HepG2 (cell line): Measurements from ENCODE around the gene NFIC. TPM values are rescaled to one million over a fixed set of nuclear protein-coding genes. Genes with fewer than 3 reads are reported as not detected.

ENCODE experiments used
- FOXA3 ChIP-seq: IDR thresholded peaks from 2 replicates; pipeline ENCODE4 v1.6.1; 2016; ENCODE audit warnings: missing genetic modification reagents, missing compliant biosample characterization
- GATAD1 ChIP-seq: IDR thresholded peaks from 2 replicates; pipeline ENCODE4 v1.6.1; 2016; ENCODE audit warnings: missing genetic modification reagents, missing compliant biosample characterization
- HMGA1 ChIP-seq: sonication (generic); formaldehyde crosslinking; conservative IDR thresholded peaks from 2 replicates; pipeline ENCODE4 v1.4.0; 2020; ENCODE audit warnings: missing genetic modification reagents
- MEIS2 ChIP-seq: sonication (generic); formaldehyde crosslinking; IDR thresholded peaks from 2 replicates; pipeline ENCODE4 v1.9.0; 2021; ENCODE audit warnings: mild to moderate bottlenecking, missing genetic modification reagents
- PHB2 ChIP-seq: fragments of 450-650 bp; IDR thresholded peaks from 2 replicates; pipeline ENCODE4 v1.6.1; 2018; ENCODE audit not compliant: partially characterized antibody
- SETDB1 ChIP-seq: sonication (generic); formaldehyde crosslinking; IDR thresholded peaks from 2 replicates; pipeline ENCODE4 v1.5.1; 2020; ENCODE audit warnings: missing genetic modification reagents, mild to moderate bottlenecking, borderline replicate concordance
- SNRNP70 ChIP-seq: fragments of 200-400 bp; formaldehyde crosslinking; IDR thresholded peaks from 2 replicates; pipeline ENCODE4 v1.6.1; 2017; ENCODE audit warnings: mild to moderate bottlenecking, low read depth, low read length, moderate library complexity
- SOX5 ChIP-seq: IDR thresholded peaks from 2 replicates; pipeline ENCODE4 v1.6.1; 2016; ENCODE audit warnings: borderline replicate concordance
- TBX2 ChIP-seq: sonication (generic); formaldehyde crosslinking; IDR thresholded peaks from 2 replicates; pipeline ENCODE4 v1.5.0; 2020; ENCODE audit warnings: missing genetic modification reagents, mild to moderate bottlenecking, borderline replicate concordance
- ZNF121 ChIP-seq: sonication (generic); formaldehyde crosslinking; IDR thresholded peaks from 2 replicates; pipeline ENCODE4 v1.5.0; 2020; ENCODE audit warnings: mild to moderate bottlenecking, missing genetic modification reagents
- ZNF225 ChIP-seq: sonication (generic); formaldehyde crosslinking; IDR thresholded peaks from 2 replicates; pipeline ENCODE4 v1.4.0; 2020; ENCODE audit warnings: mild to moderate bottlenecking, missing genetic modification reagents
- ZNF326 ChIP-seq: sonication (generic); formaldehyde crosslinking; IDR thresholded peaks from 2 replicates; pipeline ENCODE4 v1.4.0; 2020; ENCODE audit warnings: missing genetic modification reagents, borderline replicate concordance
- ZNF33B ChIP-seq: sonication (generic); formaldehyde crosslinking; IDR thresholded peaks from 2 replicates; pipeline ENCODE4 v1.5.1; 2020; ENCODE audit warnings: mild to moderate bottlenecking, missing genetic modification reagents
- polyA plus RNA-seq, 8 experiments: library from polyadenylated mRNA; depleted of rRNA in 3 of 8; stranded (reverse) in 7 of 8; unstranded in 1 of 8; fragments of >200 nt; fragmentation: Illumina TruSeq in 4 of 8; extraction: Trizol in 4 of 8; gene quantifications; 2 replicates each; pipeline versions ENCODE4 v1.2.1 to v1.2.3, GENCODE V29; 2011 to 2016; ENCODE audit warnings: low read depth in 4 of 8, missing spikeins in 1 of 8, mixed read lengths in 1 of 8; ENCODE audit not compliant: insufficient read depth in 1 of 8
- total RNA-seq, 5 experiments: library from RNA; depleted of rRNA; stranded (reverse); fragments of >200 nt; fragmentation: Illumina TruSeq; extraction: Trizol; gene quantifications; 2 replicates each; pipeline ENCODE4 v1.2.3, GENCODE V29; 2016; ENCODE audit warnings: low read depth in 1 of 5
- TF ChIP-seq, protein P1 (sequence below): sonication (generic); formaldehyde crosslinking; IDR thresholded peaks from 2 replicates; pipeline ENCODE4 v1.4.0; 2020; ENCODE audit warnings: mild to moderate bottlenecking, missing genetic modification reagents
- TF ChIP-seq, protein P2 (sequence below): sonication (generic); formaldehyde crosslinking; IDR thresholded peaks from 2 replicates; pipeline ENCODE4 v1.4.0; 2020; ENCODE audit warnings: missing genetic modification reagents
- TF ChIP-seq, protein P3 (sequence below): sonication (generic); formaldehyde crosslinking; conservative IDR thresholded peaks from 2 replicates; pipeline ENCODE4 v1.4.0; 2020; ENCODE audit warnings: mild to moderate bottlenecking, missing genetic modification reagents, moderate library complexity

Gene NFIC
- total and polyA plus RNA-seq, 2 of the 13 experiments (the other 11 are each of a cell fraction or from before 2014, with no cell fraction given) = 1.3 to 2.5 TPM

DNA sequence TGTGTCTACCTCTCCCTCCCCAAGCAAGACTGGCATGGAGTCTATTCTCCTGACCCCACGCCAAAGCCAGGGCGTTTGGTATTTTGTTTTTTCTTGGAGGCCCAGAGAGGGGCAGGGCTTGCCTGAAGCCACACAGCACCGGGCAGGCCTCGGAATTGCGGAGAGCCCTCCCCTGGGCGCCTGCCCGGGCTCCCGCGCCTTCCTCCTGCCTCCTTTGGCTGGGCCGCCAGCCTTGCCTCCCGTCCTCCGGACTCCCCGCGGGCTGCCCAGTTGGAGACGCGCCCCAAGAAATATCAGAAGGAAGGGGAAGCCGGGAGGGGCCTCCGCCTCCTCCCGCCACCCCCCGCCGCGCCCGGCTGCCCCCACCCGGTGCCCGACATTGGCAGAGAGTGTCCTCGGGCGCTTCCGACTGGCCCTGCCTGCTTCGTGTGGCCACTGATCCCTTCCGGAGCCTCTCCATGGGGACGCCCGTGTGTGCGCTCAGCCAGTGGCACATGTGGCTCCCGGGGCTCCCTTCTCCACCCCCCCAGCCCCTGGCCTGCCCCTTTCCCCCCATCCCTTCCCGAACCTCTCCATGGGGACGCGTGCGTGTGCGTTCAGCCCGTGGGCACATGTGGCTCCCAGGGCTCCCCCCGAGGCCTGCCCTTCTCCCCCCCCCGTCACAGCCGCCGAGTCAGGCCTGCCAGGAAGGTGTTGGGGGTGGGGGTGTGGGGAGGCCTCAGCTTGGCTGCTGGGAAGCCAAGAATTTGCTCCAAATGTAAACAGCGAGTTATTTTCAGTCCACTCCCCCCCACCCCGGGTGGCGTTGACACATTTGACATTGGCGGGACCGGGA lies 37.3 kb downstream of the NFIC start (continued):
- TF ChIP-seq, protein P1, sequence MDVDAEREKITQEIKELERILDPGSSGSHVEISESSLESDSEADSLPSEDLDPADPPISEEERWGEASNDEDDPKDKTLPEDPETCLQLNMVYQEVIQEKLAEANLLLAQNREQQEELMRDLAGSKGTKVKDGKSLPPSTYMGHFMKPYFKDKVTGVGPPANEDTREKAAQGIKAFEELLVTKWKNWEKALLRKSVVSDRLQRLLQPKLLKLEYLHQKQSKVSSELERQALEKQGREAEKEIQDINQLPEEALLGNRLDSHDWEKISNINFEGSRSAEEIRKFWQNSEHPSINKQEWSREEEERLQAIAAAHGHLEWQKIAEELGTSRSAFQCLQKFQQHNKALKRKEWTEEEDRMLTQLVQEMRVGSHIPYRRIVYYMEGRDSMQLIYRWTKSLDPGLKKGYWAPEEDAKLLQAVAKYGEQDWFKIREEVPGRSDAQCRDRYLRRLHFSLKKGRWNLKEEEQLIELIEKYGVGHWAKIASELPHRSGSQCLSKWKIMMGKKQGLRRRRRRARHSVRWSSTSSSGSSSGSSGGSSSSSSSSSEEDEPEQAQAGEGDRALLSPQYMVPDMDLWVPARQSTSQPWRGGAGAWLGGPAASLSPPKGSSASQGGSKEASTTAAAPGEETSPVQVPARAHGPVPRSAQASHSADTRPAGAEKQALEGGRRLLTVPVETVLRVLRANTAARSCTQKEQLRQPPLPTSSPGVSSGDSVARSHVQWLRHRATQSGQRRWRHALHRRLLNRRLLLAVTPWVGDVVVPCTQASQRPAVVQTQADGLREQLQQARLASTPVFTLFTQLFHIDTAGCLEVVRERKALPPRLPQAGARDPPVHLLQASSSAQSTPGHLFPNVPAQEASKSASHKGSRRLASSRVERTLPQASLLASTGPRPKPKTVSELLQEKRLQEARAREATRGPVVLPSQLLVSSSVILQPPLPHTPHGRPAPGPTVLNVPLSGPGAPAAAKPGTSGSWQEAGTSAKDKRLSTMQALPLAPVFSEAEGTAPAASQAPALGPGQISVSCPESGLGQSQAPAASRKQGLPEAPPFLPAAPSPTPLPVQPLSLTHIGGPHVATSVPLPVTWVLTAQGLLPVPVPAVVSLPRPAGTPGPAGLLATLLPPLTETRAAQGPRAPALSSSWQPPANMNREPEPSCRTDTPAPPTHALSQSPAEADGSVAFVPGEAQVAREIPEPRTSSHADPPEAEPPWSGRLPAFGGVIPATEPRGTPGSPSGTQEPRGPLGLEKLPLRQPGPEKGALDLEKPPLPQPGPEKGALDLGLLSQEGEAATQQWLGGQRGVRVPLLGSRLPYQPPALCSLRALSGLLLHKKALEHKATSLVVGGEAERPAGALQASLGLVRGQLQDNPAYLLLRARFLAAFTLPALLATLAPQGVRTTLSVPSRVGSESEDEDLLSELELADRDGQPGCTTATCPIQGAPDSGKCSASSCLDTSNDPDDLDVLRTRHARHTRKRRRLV (CRISPR knock-in tag) = no peak
- TF ChIP-seq SETDB1 (CRISPR knock-in tag) = no peak
- TF ChIP-seq, protein P2, sequence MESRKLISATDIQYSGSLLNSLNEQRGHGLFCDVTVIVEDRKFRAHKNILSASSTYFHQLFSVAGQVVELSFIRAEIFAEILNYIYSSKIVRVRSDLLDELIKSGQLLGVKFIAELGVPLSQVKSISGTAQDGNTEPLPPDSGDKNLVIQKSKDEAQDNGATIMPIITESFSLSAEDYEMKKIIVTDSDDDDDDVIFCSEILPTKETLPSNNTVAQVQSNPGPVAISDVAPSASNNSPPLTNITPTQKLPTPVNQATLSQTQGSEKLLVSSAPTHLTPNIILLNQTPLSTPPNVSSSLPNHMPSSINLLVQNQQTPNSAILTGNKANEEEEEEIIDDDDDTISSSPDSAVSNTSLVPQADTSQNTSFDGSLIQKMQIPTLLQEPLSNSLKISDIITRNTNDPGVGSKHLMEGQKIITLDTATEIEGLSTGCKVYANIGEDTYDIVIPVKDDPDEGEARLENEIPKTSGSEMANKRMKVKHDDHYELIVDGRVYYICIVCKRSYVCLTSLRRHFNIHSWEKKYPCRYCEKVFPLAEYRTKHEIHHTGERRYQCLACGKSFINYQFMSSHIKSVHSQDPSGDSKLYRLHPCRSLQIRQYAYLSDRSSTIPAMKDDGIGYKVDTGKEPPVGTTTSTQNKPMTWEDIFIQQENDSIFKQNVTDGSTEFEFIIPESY (CRISPR knock-in tag) = peak; percentile 97
- TF ChIP-seq PHB2 = no peak
- TF ChIP-seq ZNF326 (CRISPR knock-in tag) = no peak
- TF ChIP-seq SNRNP70 = no peak
- TF ChIP-seq, protein P3, sequence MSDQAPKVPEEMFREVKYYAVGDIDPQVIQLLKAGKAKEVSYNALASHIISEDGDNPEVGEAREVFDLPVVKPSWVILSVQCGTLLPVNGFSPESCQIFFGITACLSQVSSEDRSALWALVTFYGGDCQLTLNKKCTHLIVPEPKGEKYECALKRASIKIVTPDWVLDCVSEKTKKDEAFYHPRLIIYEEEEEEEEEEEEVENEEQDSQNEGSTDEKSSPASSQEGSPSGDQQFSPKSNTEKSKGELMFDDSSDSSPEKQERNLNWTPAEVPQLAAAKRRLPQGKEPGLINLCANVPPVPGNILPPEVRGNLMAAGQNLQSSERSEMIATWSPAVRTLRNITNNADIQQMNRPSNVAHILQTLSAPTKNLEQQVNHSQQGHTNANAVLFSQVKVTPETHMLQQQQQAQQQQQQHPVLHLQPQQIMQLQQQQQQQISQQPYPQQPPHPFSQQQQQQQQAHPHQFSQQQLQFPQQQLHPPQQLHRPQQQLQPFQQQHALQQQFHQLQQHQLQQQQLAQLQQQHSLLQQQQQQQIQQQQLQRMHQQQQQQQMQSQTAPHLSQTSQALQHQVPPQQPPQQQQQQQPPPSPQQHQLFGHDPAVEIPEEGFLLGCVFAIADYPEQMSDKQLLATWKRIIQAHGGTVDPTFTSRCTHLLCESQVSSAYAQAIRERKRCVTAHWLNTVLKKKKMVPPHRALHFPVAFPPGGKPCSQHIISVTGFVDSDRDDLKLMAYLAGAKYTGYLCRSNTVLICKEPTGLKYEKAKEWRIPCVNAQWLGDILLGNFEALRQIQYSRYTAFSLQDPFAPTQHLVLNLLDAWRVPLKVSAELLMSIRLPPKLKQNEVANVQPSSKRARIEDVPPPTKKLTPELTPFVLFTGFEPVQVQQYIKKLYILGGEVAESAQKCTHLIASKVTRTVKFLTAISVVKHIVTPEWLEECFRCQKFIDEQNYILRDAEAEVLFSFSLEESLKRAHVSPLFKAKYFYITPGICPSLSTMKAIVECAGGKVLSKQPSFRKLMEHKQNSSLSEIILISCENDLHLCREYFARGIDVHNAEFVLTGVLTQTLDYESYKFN (CRISPR knock-in tag) = peak; percentile 27; the same call in 1 of the 2 replicates
- TF ChIP-seq FOXA3 (CRISPR knock-in tag) = peak; percentile 71; the same call in 1 of the 2 replicates
- 0 out of 2 replicates have a peak, but pooled peaks have one; percentile 23 for TF ChIP-seq TBX2 (CRISPR knock-in tag)
- no peak for TF ChIP-seq ZNF121 (CRISPR knock-in tag)
- no peak for TF ChIP-seq GATAD1 (CRISPR knock-in tag)
- no peak for TF ChIP-seq ZNF225 (CRISPR knock-in tag)
- 0 out of 2 replicates have a peak, but pooled peaks have one; percentile 28 for TF ChIP-seq MEIS2
- TF ChIP-seq SOX5 (CRISPR knock-in tag) = peak; percentile 44; the same call in 1 of the 2 replicates
- no peak for TF ChIP-seq ZNF33B (CRISPR knock-in tag)
- no peak for TF ChIP-seq HMGA1 (CRISPR knock-in tag)
